ENCODE results near the gene RNF208. TPM values are rescaled to one million over a fixed set of nuclear protein-coding genes. Genes with fewer than 3 reads are reported as not detected.
A peak's percentile ranks its signal among the peaks of the same experiment; 100 is the strongest.

The RNF208 gene
- total and polyA plus RNA-seq, 9 of the 15 experiments (the other 6 are each of a cell fraction or from before 2014, with no cell fraction given): 0.15 to 6.9 (median 0.50) TPM; not detected in 2

DNA sequence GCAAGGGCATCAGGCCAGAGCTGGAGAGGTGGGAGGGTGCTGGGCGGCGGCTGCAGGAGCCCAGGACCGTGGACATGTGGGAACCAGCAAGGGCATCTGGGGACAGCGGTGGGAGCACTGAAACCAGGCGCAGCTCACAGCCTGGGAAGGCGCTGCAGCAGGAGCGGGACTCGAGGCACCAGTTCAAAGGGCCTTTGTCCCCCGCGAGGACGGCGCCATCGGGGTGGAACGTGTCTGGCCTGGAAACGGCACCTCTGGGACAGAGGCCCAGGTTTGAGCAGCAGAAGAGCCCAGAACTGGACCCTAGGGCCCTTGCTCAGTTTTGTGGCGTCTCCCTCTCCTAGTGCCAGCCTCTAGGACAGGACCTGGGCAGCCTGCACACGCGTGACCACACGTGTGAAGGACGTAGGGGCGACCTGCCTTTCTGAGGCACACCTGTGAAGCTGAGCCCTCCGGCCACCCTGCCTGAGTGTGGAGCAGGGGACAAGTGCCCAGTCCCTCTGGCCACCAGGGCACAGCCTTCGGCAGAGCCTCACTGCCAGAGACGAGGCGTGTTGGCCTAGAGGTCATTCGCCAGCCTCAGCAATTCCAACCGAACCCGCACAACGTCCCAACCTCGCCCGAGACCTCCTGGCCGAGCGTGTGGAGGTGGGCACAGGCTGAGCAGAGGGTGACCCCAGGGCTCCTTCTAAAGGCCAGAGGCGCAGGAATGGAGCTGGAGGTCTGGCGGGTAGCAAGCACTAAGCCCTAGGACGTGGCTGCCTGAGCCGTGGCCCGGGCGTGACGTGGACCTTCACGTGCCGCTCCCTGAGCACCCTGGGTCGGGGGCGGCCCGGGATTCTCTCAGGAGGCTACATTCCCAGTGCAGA, 48.0 kb downstream of the RNF208 start:
- Histone ChIP-seq H2AFZ (ENCODE audit: low read depth, low read length) (no peak overlapping the region), H3K79me2 (ENCODE audit: control insufficient read depth, insufficient read depth, low read length) (no peaks in the 10 kb centered on the region), H4K20me1 (replicated peaks; ENCODE audit: control insufficient read depth, insufficient read depth, low read length) (0 out of 2 replicates have a peak, but pooled peaks cover 5% of the 10 kb centered on the region), H3K4me3 (no peak overlapping the region), H3K9me1 (ENCODE audit: control insufficient read depth, insufficient read depth, low read length) (no peaks in the 10 kb centered on the region), H3K4me1 (replicated peaks in 1 of 2; ENCODE audit: control insufficient read depth in 2 of 2, insufficient read depth in 2 of 2, low read length in 2 of 2) (peaks cover 3 to 84% of the 10 kb centered on the region in 2 experiments; a peak in 3 of 5 replicates), H3K36me3 (ENCODE audit: control insufficient read depth, insufficient read depth, low read length) (peaks cover 11% of the 10 kb centered on the region; the same call in 1 of the 3 replicates), H3K27me3 (ENCODE audit: control insufficient read depth in 2 of 2, insufficient read depth in 2 of 2, low read length in 2 of 2) (peaks cover 5 to 21% of the 10 kb centered on the region in 2 experiments; a peak in 4 of 5 replicates), H3K9me3 (replicated peaks; ENCODE audit: control insufficient read depth, insufficient read depth, low read depth, low read length) (no peaks in the 10 kb centered on the region), H3K27ac (ENCODE audit: extremely low read depth, low read depth, low read length) (no peak overlapping the region), H3K4me2 (ENCODE audit: insufficient read depth, low read length) (no peak overlapping the region), H3K9ac (ENCODE audit: insufficient read depth in 1 of 2, low read depth in 2 of 2, low read length in 2 of 2) (peak overlapping the region in 1 of 2 experiments; percentile 41; a peak in 2 of 4 replicates)
- ChIA-PET CTCF (ENCODE audit: low intra/inter-chr PET ratio) (no interaction called here), POLR2A (interaction anchor here (0.6 to 1.8 kb wide), 2 partner anchors 19 to 65 kb away, joined by 4 to 7 read pairs; no protein-coding TSS in a partner anchor)
- in situ Hi-C loops (cut with MboI) (no loop called here), intact Hi-C loops (cut with micrococcal nuclease) (no loop called here)
- no TSS peak for BruUV-seq (replicated peaks)
- TF ChIP-seq FIP1L1 (IDR thresholded peaks at IDR 0.05; ENCODE audit: low read depth, low read length, poor library complexity, severe bottlenecking): peak; percentile 36
- 0 out of 2 replicates have a peak, but pooled peaks have one; percentile 15 for TF ChIP-seq RBFOX2 (IDR thresholded peaks at IDR 0.05; ENCODE audit: low read depth, low read length)
- TF ChIP-seq POLR2A (conservative IDR thresholded peaks at IDR 0.05): peak; percentile 22; the same call in 1 of the 2 replicates
- no peak for TF ChIP-seq ZNF511 (CRISPR knock-in tag; IDR thresholded peaks at IDR 0.05)
- TF ChIP-seq, protein P1, sequence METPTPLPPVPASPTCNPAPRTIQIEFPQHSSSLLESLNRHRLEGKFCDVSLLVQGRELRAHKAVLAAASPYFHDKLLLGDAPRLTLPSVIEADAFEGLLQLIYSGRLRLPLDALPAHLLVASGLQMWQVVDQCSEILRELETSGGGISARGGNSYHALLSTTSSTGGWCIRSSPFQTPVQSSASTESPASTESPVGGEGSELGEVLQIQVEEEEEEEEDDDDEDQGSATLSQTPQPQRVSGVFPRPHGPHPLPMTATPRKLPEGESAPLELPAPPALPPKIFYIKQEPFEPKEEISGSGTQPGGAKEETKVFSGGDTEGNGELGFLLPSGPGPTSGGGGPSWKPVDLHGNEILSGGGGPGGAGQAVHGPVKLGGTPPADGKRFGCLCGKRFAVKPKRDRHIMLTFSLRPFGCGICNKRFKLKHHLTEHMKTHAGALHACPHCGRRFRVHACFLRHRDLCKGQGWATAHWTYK (CRISPR knock-in tag; IDR thresholded peaks at IDR 0.05): peak; percentile 69; the same call in 1 of the 2 replicates
- TF ChIP-seq POLR2G (IDR thresholded peaks at IDR 0.05; ENCODE audit: low read depth, low read length): peak; percentile 71
- TF ChIP-seq HMG20A (CRISPR knock-in tag; conservative IDR thresholded peaks at IDR 0.05): no peak
- no peak for DNase-seq (ENCODE audit: extremely low read depth in 1 of 4, low spot score in 3 of 4)
- FAIRE-seq: no peak
- no peak for ATAC-seq
- 60% methylated on average over 45 of the region's 45 CpGs for WGBS (ENCODE audit: insufficient coverage, low coverage, missing lambda C conversion rate)

Data from K562 (cell line).